Right lobe of liver (tissue), 6 donors: ENCODE data around the gene EDNRA. TPM values are rescaled to one million over a fixed set of nuclear protein-coding genes. Genes with fewer than 3 reads are reported as not detected.

ENCODE experiments used
- ATAC-seq, 4 donors: fragments of 200-7000 bp; cut with Tn5 transposase; one replicate each; pipeline ENCODE4 v1.9.1; 2020; ENCODE audit warnings: mild to moderate bottlenecking in 4 of 4, moderate library complexity in 4 of 4
- DNase-seq, 3 donors: peaks; one replicate each; pipeline ENCODE4 v3.0.0-alpha.2; 2020
- H3K27ac ChIP-seq, 3 donors: fragments of 200-600 bp; one replicate each; pipeline ENCODE4 v1.8.0; 2022
- H3K27me3 ChIP-seq, 2 donors: fragments of 200-600 bp; one replicate each; pipeline ENCODE4 v1.8.0; 2022
- H3K36me3 ChIP-seq, 4 donors: fragments of 200-600 bp; sonication (generic) in 1 of 4; one replicate each; pipeline versions ENCODE4 v1.5.1 to v1.8.0; 2017 to 2022; ENCODE audit warnings: control low read depth in 1 of 4
- H3K4me1 ChIP-seq, 4 donors: fragments of 200-600 bp; sonication (generic) in 1 of 4; one replicate each; pipeline versions ENCODE4 v1.5.1 to v1.8.0; 2017 to 2022; ENCODE audit warnings: control low read depth in 1 of 4
- H3K4me3 ChIP-seq, 3 donors: fragments of 200-600 bp; one replicate each; pipeline ENCODE4 v1.8.0; 2022
- H3K9me3 ChIP-seq, 4 donors: fragments of 200-600 bp; sonication (generic) in 1 of 4; one replicate each; pipeline versions ENCODE4 v1.5.1 to v1.8.0; 2017 to 2022; ENCODE audit warnings: control low read depth in 1 of 4
- CTCF ChIP-seq, 4 donors: fragments of 200-600 bp in 3 of 4; fragments of 450-650 bp in 1 of 4; IDR thresholded peaks; one replicate each; pipeline versions ENCODE4 v1.5.1 to v1.8.0; 2016 to 2022; ENCODE audit warnings: antibody characterized with exemption in 4 of 4, mild to moderate bottlenecking in 2 of 4
- POLR2A ChIP-seq: fragments of 450-650 bp; IDR thresholded peaks from one replicate; pipeline ENCODE4 v1.6.1; 2017; ENCODE audit warnings: antibody characterized with exemption, mild to moderate bottlenecking
- WGBS: methylation state at CpG from one replicate; pipeline ENCODE4 v1.1.6; 2018; ENCODE audit warnings: low coverage, low lambda C conversion rate; ENCODE audit not compliant: insufficient coverage; ENCODE audit errors: missing lambda C conversion rate; 5-methylcytosine and 5-hydroxymethylcytosine counted together
- intact Hi-C, 2 donors: fragments of 100-400 bp; cut with DNase I; formaldehyde crosslinking; loops; one replicate each; pipeline versions ENCODE4 v1.11.2 to v1.14.1; 2022
- total RNA-seq, 6 experiments: library from RNA; depleted of rRNA in 2 of 6; stranded (reverse); fragments of >200 nt in 2 of 6; fragmentation: NEBNext Ultra II Directional in 3 of 6; extraction: Animal tissue kit (Norgen Biotek cat#: 25700) in 3 of 6; gene quantifications; one replicate each; pipeline versions ENCODE4 v1.1.0 to v1.2.4, GENCODE V29; 2016 to 2023
- donor health status: DM: no; HTN: yes; CAD: no.
- donor health status: DM: no; HTN: no; CAD: no.
- donor health status: DM: no; HTN: no; CAD: no.
- donor health status: DM: no; HTN: yes; CAD: no.
- donor health status: DM: no; HTN: yes; CAD: no.

EDNRA gene
- total RNA-seq, 6 experiments from 2014 or later = 0.61 to 1.2 (median 0.92) TPM

- DNase-seq (no peak), ATAC-seq (no peak)
- Histone ChIP-seq H3K27me3 (no peaks in the 10 kb centered on the region), H3K9me3 (no peaks in the 10 kb centered on the region), H3K4me3 (no peak overlapping the region), H3K27ac (no peak overlapping the region), H3K4me1 (no peaks in the 10 kb centered on the region), H3K36me3 (no peaks in the 10 kb centered on the region)
- 52% methylated on average over 2 of the region's 2 CpGs for WGBS
- intact Hi-C loops = no loop called here
- TF ChIP-seq CTCF (IDR thresholded peaks at IDR 0.05) (no peak), POLR2A (no peak)
These were observed 27.4 kb downstream of the EDNRA start for GRCh38 chr4:147508346-147508745.

- 17% methylated on average over 1 of the region's 2 CpGs for WGBS
- DNase-seq (no peak), ATAC-seq (no peak)
- TF ChIP-seq POLR2A (no peak), CTCF (IDR thresholded peaks at IDR 0.05) (no peak)
- intact Hi-C loops = no loop called here
- H3K4me1 ChIP-seq = no peaks in the 10 kb centered on the region
- H3K4me3 ChIP-seq = no peak overlapping the region
- no peak overlapping the region for H3K27ac ChIP-seq
- no peaks in the 10 kb centered on the region for H3K9me3 ChIP-seq
- H3K36me3 ChIP-seq = no peaks in the 10 kb centered on the region
- no peaks in the 10 kb centered on the region for H3K27me3 ChIP-seq
These were observed 28.5 kb downstream of the EDNRA start for GRCh38 chr4:147509386-147509785.

- no peak overlapping the region for H3K27ac ChIP-seq
- 54% methylated on average over 2 of the region's 2 CpGs for WGBS
- DNase-seq (no peak), ATAC-seq (no peak)
- H3K36me3 ChIP-seq = no peaks in the 10 kb centered on the region
- no peak overlapping the region for H3K4me3 ChIP-seq
- no peaks in the 10 kb centered on the region for H3K27me3 ChIP-seq
- TF ChIP-seq POLR2A (no peak), CTCF (IDR thresholded peaks at IDR 0.05) (no peak)
- H3K9me3 ChIP-seq = no peaks in the 10 kb centered on the region
- no peaks in the 10 kb centered on the region for H3K4me1 ChIP-seq
- intact Hi-C loops = no loop called here
These were observed 30.2 kb downstream of the EDNRA start for GRCh38 chr4:147510962-147511668.

GRCh38 chr4:147513091-147513490 lies 32.2 kb downstream of the EDNRA start:
- ATAC-seq = no peak
- intact Hi-C loops = no loop called here
- Histone ChIP-seq H3K36me3 (no peaks in the 10 kb centered on the region), H3K9me3 (no peaks in the 10 kb centered on the region), H3K27me3 (no peaks in the 10 kb centered on the region), H3K4me1 (no peaks in the 10 kb centered on the region), H3K27ac (no peak overlapping the region), H3K4me3 (no peak overlapping the region)
- TF ChIP-seq CTCF (IDR thresholded peaks at IDR 0.05) (no peak), POLR2A (no peak)
- DNase-seq = no peak
- WGBS = 43% methylated on average over 2 of the region's 2 CpGs
